Right hindlimb (tissue), 1 donor: ENCODE measurements around the gene GOLGA8S.
"Not testable (repeated sequence)": the region's sequence is repeated elsewhere in the genome, so short reads cannot be mapped to it uniquely, and the experiment has no call there.

Experiments
- DNase-seq: peaks from one replicate; pipeline ENCODE4 v3.0.0-alpha.2; 2018

The GOLGA8S gene

DNA sequence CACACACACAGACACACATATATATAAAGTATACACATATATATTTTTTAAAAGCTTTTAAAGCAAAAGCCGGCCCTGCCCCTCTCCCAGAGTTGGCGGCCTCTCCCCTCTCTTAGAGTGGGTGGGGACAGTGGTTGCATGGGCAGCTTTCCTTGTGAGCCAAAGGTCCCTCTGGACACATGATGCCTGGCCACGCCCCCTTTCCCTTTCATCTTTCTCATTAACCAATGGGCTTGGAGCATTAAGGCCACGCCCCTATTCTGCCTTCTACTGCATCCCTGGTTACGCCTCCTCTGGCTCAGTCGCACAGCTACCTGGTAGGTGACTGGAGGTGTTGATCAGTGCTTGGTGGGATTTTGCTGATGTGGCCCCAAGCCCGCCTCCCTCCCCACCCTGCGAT, at the start of gene GOLGA8S:
GOLGA8S (plus strand) TSS at position 301 of the 400 bp plus-strand sequence; CDS start at position 363, 62 bp downstream.
- not testable (repeated sequence) for DNase-seq

DNA sequence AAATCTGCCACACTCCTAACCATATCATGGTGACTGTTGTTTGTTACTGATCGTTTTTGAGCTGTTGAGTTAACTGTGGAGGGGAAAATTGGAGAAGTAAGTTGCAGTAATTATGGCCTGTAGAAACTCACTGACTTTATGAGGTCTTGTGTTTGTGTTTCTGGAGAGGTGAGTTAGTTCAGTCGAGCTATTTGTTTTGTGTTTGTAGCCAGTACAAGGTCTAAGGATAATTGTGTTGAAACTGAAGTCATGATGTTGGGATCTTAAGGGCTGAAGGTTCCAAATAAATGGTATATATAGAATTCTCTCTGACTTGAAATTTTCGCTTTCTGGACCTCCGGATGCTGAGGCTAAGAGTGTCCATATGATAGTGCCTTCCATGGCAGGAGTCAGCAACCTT, 49.7 kb upstream of the GOLGA8S start:
- DNase-seq: not testable (repeated sequence)

DNA sequence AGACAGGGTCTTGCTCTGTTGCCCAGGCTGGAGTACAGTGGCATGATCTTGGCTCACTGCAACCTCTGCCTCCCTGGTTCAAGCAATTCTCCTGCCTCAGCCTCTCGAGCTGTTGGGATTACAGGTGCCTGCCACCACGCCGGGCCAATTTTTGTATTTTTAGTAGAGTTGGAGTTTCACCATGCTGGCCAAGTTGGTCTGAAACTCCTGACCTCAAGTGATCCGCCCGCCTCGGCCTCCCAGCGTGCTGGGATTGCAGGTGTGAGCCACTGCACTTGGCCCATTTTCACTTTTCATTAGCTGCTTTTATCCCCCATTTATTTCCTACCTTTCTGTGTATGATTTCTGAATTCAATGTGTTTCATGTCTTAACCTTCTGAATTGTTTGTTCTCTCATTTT, 48.6 kb upstream of the GOLGA8S start:
- not testable (repeated sequence) for DNase-seq

DNA sequence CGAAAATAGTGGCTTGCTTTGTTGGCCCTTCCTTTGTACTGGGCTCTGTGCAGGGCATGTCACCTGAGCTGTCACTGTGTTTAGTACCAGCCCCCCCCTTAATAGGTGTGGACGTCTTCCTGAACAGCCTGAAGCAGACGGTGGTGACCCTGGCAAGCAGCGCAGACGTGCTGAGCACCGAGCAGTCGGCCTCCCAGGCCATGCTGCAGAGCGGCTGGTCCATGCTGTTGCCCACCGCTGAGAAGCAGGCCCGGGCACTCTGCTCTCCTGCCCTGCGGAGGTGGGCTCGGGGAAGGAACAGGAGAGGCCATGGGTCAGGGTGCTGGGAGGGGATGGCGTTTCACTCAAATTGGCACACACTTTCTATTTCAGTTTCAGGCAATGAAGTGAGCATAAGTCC, 43.3 kb upstream of the GOLGA8S start:
- DNase-seq: not testable (repeated sequence)

DNA sequence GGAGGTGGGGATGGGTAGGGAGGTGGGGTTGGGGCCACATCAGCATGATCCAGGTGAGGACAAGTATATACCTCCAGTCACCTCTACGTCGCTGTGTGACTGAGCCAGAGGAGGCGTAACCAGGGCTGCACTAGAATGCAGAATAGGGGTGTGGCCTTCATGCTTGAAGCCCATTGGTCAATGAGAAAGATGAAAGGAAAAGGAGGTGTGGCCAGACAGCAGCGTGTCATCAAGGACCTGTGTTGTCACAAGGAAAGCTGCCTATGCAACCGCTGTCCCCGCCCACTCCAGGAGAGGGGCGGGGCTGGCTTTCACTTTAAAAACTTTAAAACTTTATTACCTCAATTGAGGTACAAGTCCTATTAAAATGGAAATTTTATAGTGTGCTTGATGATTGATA, 20.5 kb upstream of the GOLGA8S start, which contains the start of gene GOLGA6L26:
GOLGA6L26 (minus strand) TSS at position 101 of the 400 bp plus-strand sequence; CDS start at position 40, 61 bp downstream.
- DNase-seq: not testable (repeated sequence)

- not testable (repeated sequence) for DNase-seq
Observed at GRCh38 chr15:23362622-23363021, 8.1 kb downstream of the GOLGA8S start.

DNA sequence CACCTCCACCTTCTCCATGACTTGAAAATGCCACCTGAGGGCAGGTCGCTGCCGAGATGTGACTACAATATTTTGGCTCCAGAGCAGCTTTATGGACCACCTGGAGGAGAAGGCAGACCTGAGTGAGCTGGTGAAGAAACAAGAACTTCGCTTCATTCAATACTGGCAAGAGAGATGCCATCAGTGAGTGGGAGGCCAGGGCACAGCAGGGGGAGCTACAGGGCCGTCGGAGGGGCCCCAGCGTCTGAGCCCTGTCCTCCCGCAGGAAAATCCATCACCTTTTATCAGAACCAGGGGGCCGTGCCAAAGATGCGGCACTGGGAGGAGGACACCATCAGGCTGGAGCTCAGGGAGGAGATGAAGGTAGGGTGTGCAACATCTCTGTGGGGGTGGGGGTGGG, 9.7 kb downstream of the GOLGA8S start:
- not testable (repeated sequence) for DNase-seq

DNA sequence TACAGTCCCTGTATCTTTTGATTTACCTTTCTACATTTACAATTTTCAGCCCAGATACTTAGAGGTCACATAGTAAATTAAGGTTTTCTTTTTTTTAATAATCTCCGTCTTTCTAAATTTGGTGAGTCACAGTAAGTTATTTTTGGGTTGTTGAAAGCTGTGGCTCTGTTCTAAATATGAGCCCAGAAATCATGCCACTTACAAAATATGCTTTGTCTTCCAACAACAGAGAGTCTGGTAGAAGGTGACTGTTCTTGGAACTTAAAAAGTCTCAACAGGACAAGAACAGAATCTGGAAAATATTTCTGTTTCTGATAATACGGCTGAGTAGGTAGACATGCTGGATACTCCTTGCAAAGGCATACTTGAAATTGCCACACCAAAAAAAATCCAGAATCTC, 16.0 kb downstream of the GOLGA8S start:
- DNase-seq: no peak

- DNase-seq: not testable (repeated sequence)
Observed at GRCh38 chr15:23371134-23371533, 16.6 kb downstream of the GOLGA8S start.

- DNase-seq: not testable (repeated sequence)
Observed at GRCh38 chr15:23371868-23372267, 17.3 kb downstream of the GOLGA8S start.

DNA sequence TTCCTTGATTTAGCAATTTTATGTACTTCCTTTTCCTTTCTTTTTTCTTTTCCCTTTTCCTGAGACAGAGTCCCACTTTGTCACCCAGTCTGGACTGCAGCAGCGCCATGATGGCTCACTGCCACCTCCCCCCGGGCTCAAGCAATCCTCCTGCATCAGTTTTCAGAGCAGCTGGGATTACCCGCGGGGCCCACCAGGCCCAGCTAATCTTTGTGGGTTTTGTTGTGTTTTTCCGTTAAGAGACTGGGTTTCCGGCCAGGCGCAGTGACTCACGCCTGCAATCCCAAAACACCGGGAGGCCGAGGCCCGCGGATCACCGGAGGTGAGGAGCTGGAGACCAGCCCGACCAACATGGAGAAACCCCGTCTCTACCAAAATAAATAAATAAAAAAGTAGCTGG, 17.7 kb downstream of the GOLGA8S start:
- DNase-seq: no peak

- not testable (repeated sequence) for DNase-seq
Observed at GRCh38 chr15:23372891-23373600, 18.5 kb downstream of the GOLGA8S start.

DNA sequence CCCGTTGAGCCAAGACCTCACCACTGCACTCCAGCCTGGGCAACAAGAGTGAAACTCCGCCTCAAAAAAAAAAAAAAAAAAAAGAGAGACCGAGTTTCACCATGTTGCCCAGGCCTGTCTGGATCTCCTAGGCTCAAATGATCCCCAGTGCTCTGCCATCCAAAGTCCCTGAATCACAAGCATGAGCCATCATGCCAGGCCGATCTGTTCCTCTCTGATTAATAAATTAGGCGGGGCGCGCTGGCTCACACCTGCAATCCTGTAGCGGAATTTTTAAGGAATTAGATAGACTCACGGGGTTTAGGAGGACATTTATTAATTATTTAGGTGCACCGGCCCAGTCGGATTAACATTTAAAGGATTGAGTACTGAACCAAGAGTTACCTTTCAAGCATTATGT, 19.7 kb downstream of the GOLGA8S start:
- not testable (repeated sequence) for DNase-seq

DNA sequence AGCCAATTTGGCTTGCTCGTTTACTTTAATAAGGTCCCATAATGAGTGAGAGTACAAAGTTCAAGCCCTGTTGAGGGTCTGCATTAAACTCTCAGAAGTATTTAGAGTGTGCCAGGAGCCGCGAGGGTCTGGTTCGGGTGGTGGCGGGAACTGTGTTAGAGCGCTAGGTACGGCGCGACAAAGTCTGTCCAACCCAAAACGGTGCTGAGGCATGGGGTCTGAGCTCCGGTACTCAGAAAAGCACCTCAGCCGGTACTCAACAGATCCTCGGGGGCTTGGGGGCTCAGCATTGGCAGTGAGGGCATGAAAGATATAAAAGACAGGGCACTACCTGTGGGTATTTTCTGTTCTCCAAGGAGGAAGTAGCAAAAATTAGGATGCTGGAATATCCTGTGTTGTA, 24.4 kb downstream of the GOLGA8S start:
- DNase-seq: not testable (repeated sequence)

DNA sequence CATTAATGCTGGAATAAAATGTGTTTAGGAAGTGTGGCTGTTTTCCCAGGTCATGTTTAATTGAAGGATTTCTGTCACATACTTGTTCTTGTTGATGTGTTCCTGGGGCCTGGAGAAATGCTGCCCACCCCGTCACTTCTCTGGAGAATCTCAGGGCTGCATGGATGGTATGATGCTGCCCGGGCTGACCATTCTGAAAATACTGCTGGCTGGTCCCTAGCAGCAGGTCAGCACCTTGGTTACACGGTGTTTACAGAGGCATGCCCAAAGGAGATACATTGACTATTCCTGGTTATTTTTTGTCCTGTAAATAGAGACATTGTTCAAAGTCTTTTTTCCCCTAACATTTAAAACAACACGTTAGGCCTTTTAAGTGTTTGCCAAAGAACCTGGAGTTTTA, 26.2 kb downstream of the GOLGA8S start:
- DNase-seq: not testable (repeated sequence)

DNA sequence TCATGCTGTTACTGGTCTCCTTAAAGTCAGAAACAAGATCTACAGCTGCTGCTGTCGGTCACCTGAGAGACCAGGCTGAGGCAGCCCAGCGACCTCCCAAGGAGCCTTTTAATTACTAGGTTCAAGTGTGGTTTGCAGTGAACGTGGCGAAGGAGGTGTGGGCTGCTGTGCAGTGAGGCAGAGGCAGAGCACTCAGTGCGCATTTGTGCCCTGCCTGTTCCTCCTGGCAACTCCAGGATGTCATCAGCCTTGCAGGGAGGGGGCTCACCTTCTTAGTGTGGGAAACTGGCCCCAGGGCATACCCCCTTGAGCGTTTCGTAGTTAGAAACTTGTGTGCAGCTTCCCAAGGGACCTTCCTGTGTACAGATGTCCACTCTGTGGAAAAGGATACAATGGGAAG, 26.6 kb downstream of the GOLGA8S start:
- not testable (repeated sequence) for DNase-seq

GRCh38 chr15:23384371-23384770, 29.8 kb downstream of the GOLGA8S start:
- DNase-seq: no peak

- DNase-seq: no peak
Observed at GRCh38 chr15:23385886-23386430, 31.4 kb downstream of the GOLGA8S start.

DNA sequence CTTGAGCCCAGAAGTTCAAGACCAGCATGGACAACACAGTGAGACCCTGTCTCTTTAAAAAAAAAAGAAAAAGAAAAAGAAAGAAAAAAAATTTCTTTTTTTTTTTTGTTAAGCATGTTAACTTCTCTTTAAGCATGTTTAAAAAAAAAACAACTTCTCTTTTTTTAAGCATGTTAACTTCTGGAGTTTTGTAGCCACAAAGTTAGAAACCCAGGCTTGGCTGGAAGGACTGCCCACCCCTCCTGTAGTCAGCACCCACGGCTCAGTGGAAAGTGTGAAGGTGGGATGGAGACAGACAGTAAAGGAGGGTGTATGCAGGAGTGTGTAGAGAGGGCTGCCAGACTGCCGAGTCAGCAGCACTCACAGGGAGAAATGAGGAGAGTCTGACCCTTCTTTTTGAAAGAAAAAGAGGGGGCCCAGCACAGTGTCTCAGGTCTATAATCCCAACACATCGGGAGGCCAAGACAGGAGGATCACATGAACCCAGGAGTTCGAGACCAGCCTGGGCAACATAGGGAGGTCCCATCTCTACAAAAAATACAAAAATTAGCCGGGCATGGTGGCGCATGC, 33.2 kb downstream of the GOLGA8S start:
- no peak for DNase-seq

- no peak for DNase-seq
Observed at GRCh38 chr15:23395030-23395692, 40.6 kb downstream of the GOLGA8S start.

- no peak for DNase-seq
Observed at GRCh38 chr15:23395832-23396231, 41.3 kb downstream of the GOLGA8S start.

GRCh38 chr15:23397779-23398178, 43.2 kb downstream of the GOLGA8S start:
- DNase-seq: no peak

DNA sequence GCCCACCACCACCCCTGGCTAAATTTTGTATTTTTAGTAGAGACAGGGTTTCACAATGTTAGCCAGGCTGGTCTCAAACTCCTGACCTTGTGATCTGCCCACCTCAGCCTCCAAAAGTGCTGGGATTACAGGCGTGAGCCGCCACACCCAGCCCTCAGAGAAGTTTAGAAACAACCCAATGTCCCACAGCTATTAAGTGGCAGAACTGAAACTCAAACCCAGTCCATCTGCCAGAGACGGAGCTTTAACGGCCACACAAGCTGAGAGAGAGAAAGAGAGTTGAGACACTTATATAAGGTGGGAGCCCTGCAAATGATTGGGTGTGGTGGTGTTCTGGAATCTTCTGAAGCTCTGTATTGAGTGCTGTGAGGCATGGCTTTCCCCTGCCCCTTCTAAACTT, 43.8 kb downstream of the GOLGA8S start:
- not testable (repeated sequence) for DNase-seq

- not testable (repeated sequence) for DNase-seq
Observed at GRCh38 chr15:23399207-23399606, 44.7 kb downstream of the GOLGA8S start.
